ENCODE measurements around the gene GMPR2. TPM values are rescaled to one million over a fixed set of nuclear protein-coding genes. Genes with fewer than 3 reads are reported as not detected.

The GMPR2 gene
- total RNA-seq = 10 to 100 TPM; 40.5 to 54.5 TPM

DNA sequence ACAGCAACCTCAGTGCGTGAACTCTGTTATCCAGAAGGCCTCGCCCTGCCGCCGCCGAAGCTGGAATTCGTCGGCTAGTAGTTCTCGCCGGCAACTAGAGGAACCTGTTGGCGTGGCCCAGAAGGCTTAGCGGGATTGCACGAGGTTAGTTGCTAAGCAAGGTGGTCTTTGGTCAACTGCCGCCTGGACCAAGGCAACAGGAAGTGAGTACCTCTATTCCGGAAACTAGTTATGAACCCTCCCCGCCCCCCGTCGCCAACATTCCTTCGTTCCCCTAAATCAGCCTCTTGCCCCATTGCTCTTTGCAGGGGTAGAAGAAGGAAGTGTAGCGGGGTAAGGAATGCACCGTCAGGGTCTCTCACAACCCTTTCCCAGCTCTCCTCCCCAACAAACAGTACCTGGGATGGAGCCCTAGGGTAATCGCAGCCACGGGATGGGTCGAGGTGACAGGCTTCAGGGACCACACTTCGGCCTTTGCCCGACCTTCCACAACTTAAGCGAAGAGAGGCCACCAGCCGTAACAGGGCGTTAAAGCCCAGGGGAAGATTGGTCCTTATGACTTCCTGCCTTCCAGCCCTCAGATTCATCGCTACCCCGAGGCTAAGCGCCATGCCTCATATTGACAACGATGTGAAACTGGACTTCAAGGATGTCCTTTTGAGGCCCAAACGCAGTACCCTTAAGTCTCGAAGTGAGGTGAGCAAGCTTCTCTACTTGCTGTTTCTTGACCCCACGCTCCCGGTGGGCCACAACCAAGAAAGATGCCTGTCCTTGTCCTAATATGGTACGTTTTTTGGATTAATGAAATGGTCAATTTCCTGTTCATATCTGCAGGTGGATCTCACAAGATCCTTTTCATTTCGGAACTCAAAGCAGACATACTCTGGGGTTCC is at the start of gene GMPR2:
Gene GMPR2, plus strand, starts transcription at position 285 of the 893 bp plus-strand sequence. Its CDS starts 325 bp downstream, at position 610.
- peak; percentile 69 to 77 for ATAC-seq
- no peaks in the 10 kb centered on the region for H3K27me3 Mint-ChIP-seq
- H3K36me3 Mint-ChIP-seq = peaks cover 25% of the 10 kb centered on the region
- peak within 1 kb of the TSS; percentile 91 for H3K4me3 Mint-ChIP-seq
- H3K27ac Mint-ChIP-seq = peak within 1 kb of the TSS; percentile 68 to 95
- no peak for DNase-seq (ENCODE audit: low spot score)
- no peaks in the 10 kb centered on the region for H3K9me3 Mint-ChIP-seq
- peaks cover 39 to 53% of the 10 kb centered on the region in 2 donors for H3K4me1 Mint-ChIP-seq (ENCODE audit: low read depth in 2 of 2)

DNA sequence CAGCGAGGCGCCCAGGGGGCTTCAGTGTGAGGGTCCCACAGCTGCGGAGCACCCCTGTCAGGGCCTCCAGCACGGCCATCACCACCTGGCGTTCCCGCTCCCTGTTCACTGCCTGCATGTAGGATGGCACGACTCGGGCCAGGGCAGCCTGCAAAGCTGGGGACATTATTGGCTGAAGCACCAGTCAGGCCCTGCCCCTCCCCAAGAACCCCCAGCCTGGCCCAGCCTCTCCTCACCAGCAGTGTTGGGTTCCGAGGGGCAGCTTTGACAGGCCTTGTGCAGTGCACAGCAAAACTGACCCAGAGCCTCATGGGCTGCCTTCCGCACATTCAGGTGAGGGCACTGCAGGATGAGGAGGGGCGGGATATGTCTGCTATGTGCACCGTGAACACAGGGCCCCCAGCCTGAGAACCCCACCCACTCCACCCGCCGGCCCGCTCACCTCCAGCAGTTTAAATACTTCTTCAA is 49.7 kb upstream of the GMPR2 start:
- ATAC-seq (no peak), DNase-seq (ENCODE audit: low spot score) (no peak)
- Mint-ChIP-seq H3K27me3 (no peaks in the 10 kb centered on the region), H3K4me1 (ENCODE audit: low read depth in 2 of 2) (peaks cover 10 to 27% of the 10 kb centered on the region in 2 donors), H3K27ac (peak overlapping the region; percentile 27 to 39), H3K36me3 (peaks cover 9% of the 10 kb centered on the region), H3K9me3 (no peaks in the 10 kb centered on the region), H3K4me3 (no peak overlapping the region)

DNA sequence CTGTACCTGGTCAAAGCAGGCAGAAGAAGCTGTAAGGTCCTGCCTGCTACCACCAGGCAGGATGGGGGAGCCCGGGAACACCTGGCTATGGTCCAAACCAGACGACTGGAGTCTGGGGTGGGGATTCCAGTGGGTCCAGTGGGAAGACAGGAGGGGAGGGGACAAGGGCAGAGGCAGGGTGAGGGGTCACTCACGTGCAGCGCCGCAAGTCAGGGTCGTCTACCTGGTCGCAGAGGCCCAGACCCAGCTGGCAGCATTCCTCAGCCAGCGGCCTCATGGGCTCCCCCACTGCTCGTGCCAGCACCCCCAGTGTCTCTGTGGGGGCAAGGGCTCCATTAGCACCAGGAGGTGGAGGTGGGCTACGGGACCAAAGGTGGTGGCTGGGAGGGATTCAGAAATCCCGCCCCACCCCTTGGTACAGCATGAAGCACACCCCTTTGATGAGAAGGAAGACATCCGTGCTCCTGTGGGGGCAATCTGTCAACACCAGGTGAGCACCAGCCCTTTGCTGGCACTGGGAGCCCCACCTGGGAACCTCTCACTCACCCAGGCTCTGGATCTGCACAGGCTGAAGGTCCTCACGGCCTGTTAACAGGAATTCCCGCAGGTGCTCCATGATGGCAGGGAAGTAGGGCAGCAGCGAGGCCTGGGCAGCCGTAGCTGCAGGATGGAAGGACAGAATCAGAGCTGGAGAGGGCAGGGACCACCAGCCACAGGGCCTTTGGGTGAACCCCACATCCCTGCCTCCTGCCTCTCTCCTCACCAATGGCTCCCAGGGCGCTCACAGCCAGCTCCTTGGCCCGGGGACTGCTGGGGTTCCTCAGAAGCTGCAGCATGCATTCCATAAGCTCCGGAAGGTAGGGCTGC is 48.4 kb upstream of the GMPR2 start:
- DNase-seq (ENCODE audit: low spot score) (no peak), ATAC-seq (no peak)
- no peak overlapping the region for H3K4me3 Mint-ChIP-seq
- peaks cover 17 to 28% of the 10 kb centered on the region in 2 donors for H3K4me1 Mint-ChIP-seq (ENCODE audit: low read depth in 2 of 2)
- no peaks in the 10 kb centered on the region for H3K9me3 Mint-ChIP-seq
- peaks cover 9% of the 10 kb centered on the region for H3K36me3 Mint-ChIP-seq
- H3K27ac Mint-ChIP-seq = peak overlapping the region in 1 of 2 donors; percentile 17
- H3K27me3 Mint-ChIP-seq = no peaks in the 10 kb centered on the region

DNA sequence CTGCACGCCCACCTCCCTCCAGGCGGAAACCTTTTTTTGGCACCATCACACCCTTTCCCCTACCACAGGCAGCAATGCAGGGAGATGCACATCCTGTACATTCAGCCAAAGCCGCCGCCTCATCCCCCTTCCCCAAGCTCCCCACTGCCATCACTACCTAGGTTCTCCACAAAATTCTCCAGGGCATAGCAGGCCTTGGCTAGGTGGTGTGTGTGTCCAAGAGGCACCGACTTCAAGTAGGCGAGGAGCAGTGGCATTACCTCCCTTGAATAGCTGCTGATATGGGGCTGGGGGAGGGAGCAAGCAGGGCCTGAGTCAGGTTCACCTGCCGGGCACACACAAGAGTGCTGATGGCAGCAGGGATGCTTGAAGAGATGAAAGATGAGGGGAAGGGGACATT is 47.7 kb upstream of the GMPR2 start:
- DNase-seq (ENCODE audit: low spot score) (no peak), ATAC-seq (no peak)
- Mint-ChIP-seq H3K9me3 (no peaks in the 10 kb centered on the region), H3K27me3 (no peaks in the 10 kb centered on the region), H3K36me3 (peaks cover 9% of the 10 kb centered on the region), H3K4me3 (no peak overlapping the region), H3K4me1 (ENCODE audit: low read depth in 2 of 2) (peaks cover 19 to 26% of the 10 kb centered on the region in 2 donors), H3K27ac (peak overlapping the region in 1 of 2 donors; percentile 17)

DNA sequence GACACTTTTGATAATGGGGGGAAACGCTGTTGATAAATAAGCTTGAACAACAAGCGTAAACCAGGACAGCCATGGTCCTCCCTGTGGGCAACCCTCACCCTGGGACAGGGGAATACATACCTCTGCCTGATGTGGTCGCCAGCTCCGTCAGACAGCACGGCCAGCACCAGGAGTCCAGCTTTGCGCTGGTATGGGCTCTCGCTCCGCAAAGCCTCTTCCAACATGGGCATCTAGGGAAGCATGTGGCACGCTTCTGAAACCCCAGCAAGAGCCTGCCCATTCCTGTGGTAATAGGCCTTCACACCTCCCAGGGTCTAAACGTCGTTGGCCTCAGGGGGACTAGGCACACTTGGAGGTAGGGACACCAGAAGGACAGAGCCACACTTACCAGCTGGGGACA is 47.0 kb upstream of the GMPR2 start:
- ATAC-seq (no peak), DNase-seq (ENCODE audit: low spot score) (no peak)
- Mint-ChIP-seq H3K4me3 (no peak overlapping the region), H3K9me3 (no peaks in the 10 kb centered on the region), H3K36me3 (peaks cover 8% of the 10 kb centered on the region), H3K27ac (no peak overlapping the region), H3K4me1 (ENCODE audit: low read depth in 2 of 2) (peaks cover 19 to 28% of the 10 kb centered on the region in 2 donors), H3K27me3 (no peaks in the 10 kb centered on the region)

DNA sequence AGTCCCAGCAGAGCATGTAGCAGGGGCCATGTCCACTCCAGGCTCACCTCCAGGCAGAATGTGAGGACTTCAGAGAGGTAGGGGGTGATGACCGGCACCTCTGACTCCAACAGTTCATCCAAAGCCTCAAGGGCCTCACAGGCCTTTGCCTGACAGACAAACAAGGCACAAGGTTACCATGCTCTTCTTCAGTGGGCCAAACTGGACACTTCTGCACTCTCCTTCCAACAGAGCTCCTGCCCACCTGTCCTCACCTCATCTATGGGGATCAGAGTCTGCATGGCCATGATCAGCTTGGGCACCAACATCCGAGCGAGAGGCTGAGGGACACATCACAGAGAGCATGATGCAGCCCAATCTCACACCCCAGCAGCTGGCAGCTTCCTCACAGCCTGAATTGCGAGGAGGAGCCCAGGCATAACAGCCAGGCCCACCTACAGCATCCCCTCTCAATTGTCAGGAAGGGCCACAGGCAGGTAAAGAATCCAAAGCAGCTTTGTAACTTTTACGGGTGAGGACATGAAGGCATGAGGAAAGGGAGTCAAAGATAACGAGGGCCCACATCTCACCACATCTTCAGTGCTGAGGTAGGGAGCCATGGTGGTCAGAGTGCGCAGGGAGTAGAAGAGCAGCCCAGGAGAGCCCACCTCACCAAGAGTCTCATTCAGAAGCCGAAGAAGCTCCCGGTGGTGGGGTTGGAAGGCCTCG is 45.7 kb upstream of the GMPR2 start:
- H3K36me3 Mint-ChIP-seq = peaks cover 4% of the 10 kb centered on the region
- no peak for DNase-seq (ENCODE audit: low spot score)
- peak overlapping the region; percentile 76 to 85 for H3K27ac Mint-ChIP-seq

DNA sequence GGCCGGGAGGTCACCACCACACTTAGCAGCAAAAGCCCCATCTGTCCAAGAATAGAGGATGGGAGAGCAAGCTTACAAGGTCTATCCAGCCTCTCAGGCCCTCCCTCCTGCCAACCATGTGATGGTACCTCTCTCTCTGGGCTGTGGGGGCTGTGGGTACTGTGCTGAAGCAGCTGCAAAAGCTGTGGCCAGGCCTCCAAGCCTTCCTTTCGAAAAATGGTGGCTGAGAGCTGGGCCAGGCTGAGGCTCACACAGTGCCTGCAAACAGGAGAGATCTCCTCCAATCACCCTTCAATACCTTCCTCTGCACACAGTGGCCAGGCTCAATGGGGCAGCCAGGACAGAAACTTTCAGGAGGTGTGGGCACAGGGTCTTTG is 45.2 kb upstream of the GMPR2 start:
- H3K4me1 Mint-ChIP-seq (ENCODE audit: low read depth in 2 of 2) = peaks cover 26 to 28% of the 10 kb centered on the region in 2 donors
- no peaks in the 10 kb centered on the region for H3K27me3 Mint-ChIP-seq
- peaks cover 8% of the 10 kb centered on the region for H3K36me3 Mint-ChIP-seq
- H3K27ac Mint-ChIP-seq = peak overlapping the region; percentile 76 to 85
- H3K4me3 Mint-ChIP-seq = peak overlapping the region; percentile 91
- DNase-seq (ENCODE audit: low spot score) = no peak
- H3K9me3 Mint-ChIP-seq = no peaks in the 10 kb centered on the region
- no peak for ATAC-seq

More for the DNA sequence above, 45.7 kb upstream of the GMPR2 start:
- no peak for ATAC-seq
- peak overlapping the region; percentile 91 for H3K4me3 Mint-ChIP-seq
- H3K27me3 Mint-ChIP-seq = no peaks in the 10 kb centered on the region
- no peaks in the 10 kb centered on the region for H3K9me3 Mint-ChIP-seq
- peaks cover 21 to 25% of the 10 kb centered on the region in 2 donors for H3K4me1 Mint-ChIP-seq (ENCODE audit: low read depth in 2 of 2)

DNA sequence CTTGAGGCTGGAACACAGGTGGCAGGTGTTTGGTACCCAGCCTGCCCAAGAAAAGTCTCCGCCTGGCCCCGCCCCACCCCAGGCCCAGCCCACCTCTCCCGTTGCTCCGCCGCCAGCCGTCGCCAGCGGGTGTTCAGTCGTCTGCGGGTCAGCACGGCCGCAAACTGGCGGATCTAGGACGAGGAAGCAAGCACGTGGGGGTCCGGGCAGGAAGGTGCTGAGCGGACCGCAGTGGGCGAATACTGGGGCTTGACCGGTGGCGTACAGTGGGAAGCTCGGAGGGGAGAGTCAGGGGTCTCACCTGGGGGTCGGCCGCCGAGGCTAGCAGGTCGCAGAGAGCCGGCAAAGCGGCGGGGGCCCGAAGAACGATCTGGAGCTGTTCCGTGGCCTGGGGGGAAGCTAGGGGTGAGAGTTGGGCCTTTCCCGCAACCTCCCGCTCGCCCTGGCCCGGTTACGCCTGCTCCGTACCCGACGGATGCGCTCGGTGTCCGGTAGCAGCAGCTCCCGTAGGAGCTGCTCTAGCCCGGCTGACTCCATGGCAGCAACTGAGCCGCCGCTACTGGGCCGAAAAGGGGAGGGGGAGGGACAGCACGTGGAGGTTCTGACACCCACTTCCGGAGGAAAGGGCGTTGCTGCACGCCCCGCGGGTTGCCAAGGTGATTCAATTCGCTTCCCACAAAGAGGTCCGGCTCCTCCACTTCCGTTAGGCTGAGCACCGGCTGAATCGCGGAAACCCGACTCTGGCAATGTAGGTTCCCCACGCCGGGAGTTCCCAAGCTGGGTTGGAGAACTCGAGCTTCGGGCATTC is 44.3 kb upstream of the GMPR2 start, which contains the start of gene IPO4:
Gene IPO4, minus strand, starts transcription at position 566 of the 808 bp plus-strand sequence. Its CDS starts 29 bp downstream, at position 537.
- H3K36me3 Mint-ChIP-seq = peaks cover 13% of the 10 kb centered on the region
- H3K9me3 Mint-ChIP-seq = no peaks in the 10 kb centered on the region
- H3K4me3 Mint-ChIP-seq = peak within 1 kb of the TSS; percentile 91
- peak within 1 kb of the TSS; percentile 76 to 85 for H3K27ac Mint-ChIP-seq
- peak; percentile 94 to 95 for ATAC-seq
- H3K4me1 Mint-ChIP-seq (ENCODE audit: low read depth in 2 of 2) = peaks cover 30 to 31% of the 10 kb centered on the region in 2 donors
- H3K27me3 Mint-ChIP-seq = no peaks in the 10 kb centered on the region
- peak; percentile 95 for DNase-seq (ENCODE audit: low spot score)

DNA sequence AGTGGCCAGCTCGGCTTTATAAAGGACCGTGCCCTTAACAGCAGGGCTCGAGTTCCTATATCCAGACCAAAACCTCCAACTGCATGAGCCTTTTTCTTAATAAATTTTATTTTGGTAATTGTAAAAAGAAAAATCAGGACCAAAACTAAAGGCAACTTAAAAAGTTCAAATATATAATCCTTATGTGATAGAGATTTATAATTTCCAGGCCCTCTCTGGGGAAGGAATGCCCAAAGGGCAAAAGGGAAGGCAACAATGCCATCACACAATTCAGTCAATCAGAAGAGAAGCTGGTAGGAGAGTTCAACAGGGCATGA is 43.7 kb upstream of the GMPR2 start:
- DNase-seq (ENCODE audit: low spot score) (no peak), ATAC-seq (no peak)
- H3K27ac Mint-ChIP-seq = peak overlapping the region; percentile 76 to 85
- H3K9me3 Mint-ChIP-seq = no peaks in the 10 kb centered on the region
- peaks cover 32 to 34% of the 10 kb centered on the region in 2 donors for H3K4me1 Mint-ChIP-seq (ENCODE audit: low read depth in 2 of 2)
- no peaks in the 10 kb centered on the region for H3K27me3 Mint-ChIP-seq
- peaks cover 13% of the 10 kb centered on the region for H3K36me3 Mint-ChIP-seq
- peak overlapping the region; percentile 91 for H3K4me3 Mint-ChIP-seq

DNA sequence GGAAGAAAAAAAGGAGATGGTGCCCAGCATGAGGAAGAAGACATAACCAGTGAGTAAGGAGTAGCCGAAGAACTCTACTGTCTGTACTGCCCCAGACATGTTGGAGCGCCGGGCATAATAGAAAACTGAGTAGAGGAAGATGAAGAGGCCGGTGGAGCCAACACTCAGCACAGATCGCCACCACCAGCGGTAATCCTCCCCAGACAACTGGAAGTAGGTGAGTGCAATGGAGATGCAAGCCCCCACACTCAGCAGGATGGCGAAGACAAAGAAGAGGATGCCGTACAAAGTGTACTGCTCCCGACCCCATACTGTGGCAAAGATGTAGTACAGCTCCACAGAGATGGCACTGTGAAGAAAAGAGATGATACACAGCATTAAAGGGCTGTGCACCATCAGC is 43.3 kb upstream of the GMPR2 start:
- Mint-ChIP-seq H3K4me1 (ENCODE audit: low read depth in 2 of 2) (peaks cover 37 to 38% of the 10 kb centered on the region in 2 donors), H3K27me3 (no peaks in the 10 kb centered on the region), H3K4me3 (peak overlapping the region; percentile 91), H3K27ac (peak overlapping the region; percentile 76 to 85), H3K9me3 (no peaks in the 10 kb centered on the region), H3K36me3 (peaks cover 13% of the 10 kb centered on the region)
- ATAC-seq = no peak
- no peak for DNase-seq (ENCODE audit: low spot score)

DNA sequence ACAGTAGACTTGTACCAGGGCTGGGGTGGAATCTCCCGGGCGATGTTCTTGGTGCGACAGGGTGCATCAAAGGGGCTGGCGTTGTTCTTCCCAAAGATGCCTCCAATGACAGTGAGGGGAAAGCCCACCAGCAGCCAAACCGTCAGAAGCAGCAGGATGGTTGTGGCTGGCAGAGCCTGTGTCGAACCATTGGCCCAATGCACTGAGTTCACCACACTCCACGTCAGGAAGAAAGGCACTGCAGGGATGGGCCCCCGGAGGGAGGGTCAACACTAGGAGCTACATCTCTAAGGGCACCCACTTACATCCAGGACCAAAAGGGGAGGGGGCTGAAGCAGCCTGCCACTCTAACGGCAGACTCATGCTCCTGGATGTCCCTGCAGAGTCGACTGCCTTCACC is 42.3 kb upstream of the GMPR2 start:
- Mint-ChIP-seq H3K27me3 (no peaks in the 10 kb centered on the region), H3K36me3 (peaks cover 13% of the 10 kb centered on the region), H3K4me1 (ENCODE audit: low read depth in 2 of 2) (peaks cover 44 to 45% of the 10 kb centered on the region in 2 donors), H3K27ac (peak overlapping the region; percentile 31 to 85), H3K9me3 (no peaks in the 10 kb centered on the region), H3K4me3 (no peak overlapping the region)
- DNase-seq (ENCODE audit: low spot score) = no peak
- no peak for ATAC-seq

DNA sequence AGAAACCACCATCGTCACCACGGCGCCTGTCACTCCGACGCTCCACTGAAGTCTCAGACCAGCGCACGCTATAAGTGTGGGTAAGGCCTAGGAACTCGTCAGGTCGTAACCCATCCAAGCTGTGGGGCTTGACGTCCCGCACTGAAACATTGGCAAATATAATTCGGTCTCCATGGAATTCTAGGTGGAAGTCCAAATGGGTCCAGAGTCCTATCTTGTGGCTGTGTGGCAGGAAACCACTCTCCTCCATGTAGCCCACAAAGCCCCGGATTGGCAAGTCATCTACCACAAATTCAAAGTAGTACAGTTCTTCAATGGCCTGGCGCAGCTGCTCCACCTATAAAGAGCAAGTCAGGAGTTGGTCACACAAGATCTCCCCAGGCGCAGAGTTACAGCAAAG is 39.8 kb upstream of the GMPR2 start:
- H3K27me3 Mint-ChIP-seq = no peaks in the 10 kb centered on the region
- H3K36me3 Mint-ChIP-seq = peaks cover 15% of the 10 kb centered on the region
- H3K27ac Mint-ChIP-seq = peak overlapping the region in 1 of 2 donors; percentile 47
- H3K4me3 Mint-ChIP-seq = no peak overlapping the region
- no peaks in the 10 kb centered on the region for H3K9me3 Mint-ChIP-seq
- H3K4me1 Mint-ChIP-seq (ENCODE audit: low read depth in 2 of 2) = peaks cover 43 to 49% of the 10 kb centered on the region in 2 donors
- DNase-seq (ENCODE audit: low spot score) = no peak
- ATAC-seq = no peak
